ENCODE measurements around the gene TRIM17. TPM values are rescaled to one million over a fixed set of nuclear protein-coding genes. Genes with fewer than 3 reads are reported as not detected.

The TRIM17 gene
- total and polyA plus RNA-seq, 2 of the 13 experiments (the other 11 are each of a cell fraction or from before 2014, with no cell fraction given) = 0.32 to 0.64 TPM

GRCh38 chr1:228385232-228385631 is 31.4 kb downstream of the TRIM17 start (continued):
- no peak for TF ChIP-seq KIAA2018 (CRISPR knock-in tag; IDR thresholded peaks at IDR 0.05; ENCODE audit: borderline replicate concordance)
- TF ChIP-seq ZNF746 (CRISPR knock-in tag; IDR thresholded peaks at IDR 0.05) = no peak
- TF ChIP-seq GABPA (IDR thresholded peaks at IDR 0.05; ENCODE audit: low read depth, low read length) = no peak
- TF ChIP-seq GABPA (CRISPR knock-in tag; IDR thresholded peaks at IDR 0.05; ENCODE audit: low read depth) = no peak
- TF ChIP-seq ZBTB4 (CRISPR knock-in tag; IDR thresholded peaks at IDR 0.05; ENCODE audit: borderline replicate concordance) = no peak
